ENCODE results near the gene CACNA1C.

Gene CACNA1C

DNA sequence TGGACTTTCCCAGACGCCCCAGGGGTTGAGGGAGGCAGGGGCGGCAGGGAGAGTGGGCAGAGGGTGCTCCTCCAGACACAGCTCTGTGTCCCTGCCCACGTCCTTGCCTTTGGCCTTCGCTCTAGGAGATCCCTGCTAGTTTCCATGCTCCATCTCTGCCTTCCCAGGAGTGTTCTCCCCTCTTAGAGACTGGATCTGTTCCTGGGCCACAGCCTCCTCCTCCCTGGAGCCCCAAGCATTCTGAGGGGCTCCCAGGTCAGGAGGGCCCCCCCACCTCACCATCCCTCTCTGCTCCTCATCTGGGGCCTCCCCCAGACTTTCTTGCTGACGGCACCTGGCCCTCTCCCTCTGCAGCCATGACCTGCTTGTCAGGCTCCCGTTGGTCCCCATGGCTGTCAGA is 526.0 kb downstream of the CACNA1C start:
- no peak for DNase-seq (ENCODE audit: low read depth, low spot score)

DNA sequence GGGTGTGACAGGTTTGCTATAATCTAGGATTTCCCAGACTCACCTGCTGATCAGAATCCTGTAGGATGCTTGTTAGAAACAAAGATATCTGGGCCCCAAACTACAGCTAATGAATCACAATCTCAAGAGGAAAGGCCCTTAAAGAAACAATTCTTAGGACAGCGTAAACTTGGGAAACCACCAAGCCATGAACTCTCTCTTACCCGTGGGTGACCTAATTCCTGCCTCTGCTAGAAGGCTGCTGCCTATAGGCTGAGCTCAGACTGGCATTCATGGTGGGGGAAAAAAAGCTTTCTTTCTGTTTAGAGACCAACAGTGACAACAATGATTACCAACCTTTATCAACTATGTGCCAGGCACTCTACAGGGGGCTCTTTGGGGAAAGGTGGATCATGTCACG is 528.0 kb downstream of the CACNA1C start:
- no peak for DNase-seq (ENCODE audit: low read depth, low spot score)

DNA sequence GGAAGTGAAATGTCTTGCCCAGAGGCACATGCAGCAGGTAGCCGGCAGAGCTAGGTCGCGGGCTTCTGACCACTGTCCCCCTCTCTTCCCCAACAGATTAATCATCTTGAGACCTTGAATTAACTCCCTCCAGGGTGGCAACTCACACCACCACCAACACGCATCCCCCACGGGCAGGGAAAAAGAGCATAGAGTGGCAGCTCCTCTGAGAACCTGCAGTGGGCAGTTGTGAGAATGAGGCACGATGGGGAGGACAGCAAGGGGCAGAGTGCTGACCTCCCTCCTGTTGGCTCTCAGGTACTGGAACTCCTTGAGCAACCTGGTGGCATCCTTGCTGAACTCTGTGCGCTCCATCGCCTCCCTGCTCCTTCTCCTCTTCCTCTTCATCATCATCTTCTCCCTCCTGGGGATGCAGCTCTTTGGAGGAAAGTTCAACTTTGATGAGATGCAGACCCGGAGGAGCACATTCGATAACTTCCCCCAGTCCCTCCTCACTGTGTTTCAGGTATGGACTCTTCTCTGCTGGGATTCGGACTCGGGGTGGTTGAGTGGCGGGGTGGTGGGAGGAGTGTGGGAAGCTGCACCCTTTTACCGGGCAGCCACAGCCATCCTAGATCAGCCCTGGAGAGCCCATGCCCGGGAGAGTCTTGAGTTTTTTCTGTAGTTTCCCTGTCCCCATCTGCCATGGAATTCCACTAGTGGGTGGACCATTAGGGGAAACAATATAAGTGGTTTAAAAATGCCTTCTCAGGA is 528.7 kb downstream of the CACNA1C start:
- DNase-seq (ENCODE audit: low read depth, low spot score), result no peak

DNA sequence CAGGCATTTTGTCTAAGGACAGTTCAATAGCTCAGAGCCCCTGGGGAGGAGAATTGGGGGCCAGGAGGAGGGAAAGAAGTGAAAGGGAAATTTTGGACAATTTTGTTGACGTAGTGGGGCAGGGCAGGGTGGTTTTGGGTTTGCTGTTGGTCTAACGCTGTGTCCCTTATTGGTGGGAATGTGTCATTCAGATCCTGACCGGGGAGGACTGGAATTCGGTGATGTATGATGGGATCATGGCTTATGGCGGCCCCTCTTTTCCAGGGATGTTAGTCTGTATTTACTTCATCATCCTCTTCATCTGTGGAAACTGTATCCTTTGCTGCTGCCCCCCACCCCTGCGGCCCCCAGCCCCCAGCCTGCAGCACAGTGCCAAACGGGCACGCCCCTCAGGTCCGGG is 529.8 kb downstream of the CACNA1C start:
- no peak for DNase-seq (ENCODE audit: low read depth, low spot score)

DNA sequence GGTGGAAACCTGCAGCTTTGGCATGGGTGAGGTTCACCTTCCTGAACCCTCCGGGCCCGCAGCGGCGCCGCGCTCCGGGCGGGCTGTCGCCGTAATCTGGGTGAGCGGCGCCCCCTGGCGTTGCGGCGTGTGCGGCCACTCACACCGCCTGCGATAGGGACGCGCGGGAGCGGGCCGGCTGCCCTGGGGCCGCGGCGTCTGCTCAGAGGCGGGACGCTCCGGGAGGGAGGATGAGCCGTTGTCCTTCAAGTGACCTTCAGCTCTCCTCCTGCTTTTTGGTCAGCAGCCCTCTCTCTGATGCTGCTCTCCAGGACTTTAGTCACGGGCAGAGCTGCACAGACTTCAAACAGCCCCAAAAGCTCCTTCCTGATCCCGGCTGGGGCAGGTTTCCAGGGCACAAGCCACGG is 530.3 kb downstream of the CACNA1C start:
- DNase-seq (ENCODE audit: low read depth, low spot score), result no peak

DNA sequence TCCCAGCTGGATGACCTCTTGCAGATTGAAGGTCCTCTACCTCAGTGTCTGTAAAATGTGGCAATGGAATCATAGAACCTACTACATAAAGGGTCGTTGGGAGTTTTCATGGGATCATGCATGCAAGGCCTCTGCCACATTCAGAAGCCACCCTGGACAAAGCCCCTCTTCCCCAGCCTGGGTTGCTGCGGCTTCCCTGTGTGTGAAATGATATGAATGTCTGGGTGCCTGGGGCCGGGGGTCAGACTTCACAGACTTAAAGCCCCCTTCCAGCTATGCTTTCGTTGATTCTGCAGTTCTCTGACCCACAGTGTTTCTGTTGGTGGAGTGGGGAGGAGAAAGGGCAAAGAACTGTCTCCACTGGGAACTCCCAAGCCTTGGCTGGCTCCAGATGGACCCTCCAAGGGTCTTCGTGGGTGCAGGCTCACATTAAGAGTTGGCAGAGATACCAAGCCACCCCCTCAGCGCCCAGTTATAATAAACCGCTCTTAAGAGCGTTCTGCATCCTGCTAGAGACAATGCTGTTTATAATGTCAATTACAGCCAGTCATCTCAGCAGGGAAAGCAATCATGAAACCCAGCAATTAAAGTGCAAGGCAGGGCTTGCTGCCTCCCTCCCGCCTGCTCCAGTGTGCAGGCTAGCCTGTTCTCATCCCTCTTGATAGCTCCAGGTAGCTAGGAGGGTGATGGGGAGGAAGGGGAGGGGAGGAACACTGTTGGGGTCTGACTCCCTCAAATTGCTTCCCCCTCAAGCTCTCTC is 531.0 kb downstream of the CACNA1C start:
- no peak for DNase-seq (ENCODE audit: low read depth, low spot score)

DNA sequence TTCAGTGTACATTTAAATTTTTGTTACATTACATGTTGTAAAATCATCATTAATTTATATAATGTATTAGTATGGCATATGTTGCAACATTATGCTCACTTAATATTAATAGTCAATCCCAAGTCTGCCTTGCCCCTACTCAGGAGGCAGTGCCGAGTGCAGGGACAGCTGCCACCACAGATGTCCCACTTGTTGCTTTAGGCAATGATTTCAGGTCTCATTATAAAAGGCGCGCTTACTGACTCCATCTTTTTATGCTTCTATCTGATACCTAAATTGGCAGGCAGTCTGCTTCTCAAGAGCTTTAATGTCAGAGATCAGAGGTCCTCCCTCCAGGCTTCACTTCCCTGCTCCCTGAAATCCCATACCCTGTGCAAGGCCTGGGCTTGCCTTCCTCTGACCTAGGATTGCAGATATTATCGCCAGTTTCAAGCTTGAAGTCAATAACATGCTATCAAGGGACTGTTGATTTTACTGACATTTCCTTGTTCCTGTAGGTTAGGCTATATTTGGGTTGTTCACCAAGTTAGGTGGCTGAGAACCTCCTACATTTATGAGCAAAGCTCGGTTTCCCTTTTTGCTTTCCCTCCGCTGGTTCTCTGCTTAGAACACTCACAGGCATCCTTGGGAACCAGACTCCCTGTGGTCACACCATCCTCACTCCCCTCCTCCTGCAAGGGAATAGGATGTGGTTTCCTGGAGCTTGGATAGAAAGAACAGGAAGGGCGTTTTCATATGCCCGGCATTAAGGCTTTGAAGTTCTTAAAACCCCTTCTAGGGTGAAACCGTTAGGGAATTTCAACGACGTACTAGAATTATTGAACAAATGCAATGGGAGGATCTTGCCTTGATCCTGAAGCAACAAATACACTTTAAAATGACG is 533.6 kb downstream of the CACNA1C start:
- DNase-seq (ENCODE audit: low read depth, low spot score), result no peak

DNA sequence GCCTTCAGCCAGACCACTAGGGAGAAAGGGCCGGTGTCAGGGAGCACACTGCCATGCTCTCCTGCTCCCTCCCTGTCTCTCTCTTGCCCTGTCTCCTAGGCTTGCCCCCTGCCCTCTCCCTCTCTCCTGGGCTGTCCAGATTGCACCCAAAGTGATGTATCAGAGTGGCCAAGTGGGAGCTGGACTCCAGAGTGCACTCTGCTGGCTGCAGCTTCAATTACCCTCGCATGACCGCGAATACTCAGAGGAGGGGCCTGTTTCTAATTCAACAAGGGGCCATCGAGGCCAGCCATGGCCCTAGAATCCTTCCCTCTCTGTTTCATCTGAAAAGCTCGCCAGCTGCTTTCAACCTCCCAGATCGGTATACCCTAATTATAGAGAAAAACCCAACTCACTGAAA is 535.6 kb downstream of the CACNA1C start:
- no peak for DNase-seq (ENCODE audit: low read depth, low spot score)

DNA sequence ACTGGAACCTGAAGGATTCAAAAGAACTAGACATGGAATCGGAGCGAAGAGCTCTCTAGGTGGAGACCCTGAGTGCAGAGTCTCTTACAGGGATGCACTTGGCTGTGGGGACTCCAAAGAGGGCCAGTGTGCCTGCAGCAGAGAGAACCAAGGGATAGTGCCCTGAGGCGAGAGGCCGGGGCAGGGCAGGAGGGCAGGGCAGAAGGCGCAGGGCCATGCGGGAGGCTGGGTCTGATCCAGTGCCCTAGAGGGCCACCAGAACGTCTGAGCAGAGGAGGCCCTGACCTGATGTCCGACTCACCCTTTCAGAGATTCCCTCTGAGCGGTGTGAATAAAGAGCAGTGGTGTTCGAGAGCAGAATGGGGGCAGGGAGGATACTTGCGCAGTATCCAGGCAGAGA is 536.6 kb downstream of the CACNA1C start:
- no peak for DNase-seq (ENCODE audit: low read depth, low spot score)

DNA sequence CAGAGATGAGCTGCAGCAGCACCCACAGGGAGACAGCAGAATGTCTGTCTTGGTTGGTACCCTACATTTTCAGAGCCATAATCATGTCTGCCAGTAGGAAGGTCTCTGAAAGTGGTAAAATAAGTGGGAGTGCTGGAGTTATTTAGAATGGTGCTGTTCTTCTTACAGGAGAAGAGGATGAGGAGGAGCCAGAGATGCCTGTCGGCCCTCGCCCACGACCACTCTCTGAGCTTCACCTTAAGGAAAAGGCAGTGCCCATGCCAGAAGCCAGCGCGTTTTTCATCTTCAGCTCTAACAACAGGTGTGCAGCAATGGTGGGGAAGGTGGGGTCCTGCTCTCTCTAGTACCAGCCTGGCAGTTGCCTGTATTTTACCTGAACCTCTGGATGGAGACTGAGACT is 540.3 kb downstream of the CACNA1C start:
- DNase-seq (ENCODE audit: low read depth, low spot score), result no peak

DNA sequence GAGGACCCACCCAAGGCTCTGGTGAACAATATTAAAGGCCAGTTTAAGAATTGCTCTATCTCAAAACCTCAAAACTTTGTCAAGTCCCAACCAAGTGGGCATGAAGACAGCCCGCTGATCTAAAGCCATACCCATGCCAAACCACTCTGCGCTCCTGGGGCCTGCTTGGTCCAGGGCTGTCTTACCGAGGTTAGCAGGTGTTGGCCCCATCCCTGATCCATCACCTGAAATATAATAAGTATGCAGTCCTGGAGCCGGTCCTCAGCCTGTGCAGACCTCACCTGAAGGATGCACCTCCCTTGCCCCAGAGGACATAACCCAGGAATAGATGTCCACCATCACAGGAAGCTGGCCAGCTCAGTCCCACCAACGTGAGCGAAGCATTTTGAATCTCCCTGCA is 543.7 kb downstream of the CACNA1C start:
- DNase-seq (ENCODE audit: low read depth, low spot score), result no peak

DNA sequence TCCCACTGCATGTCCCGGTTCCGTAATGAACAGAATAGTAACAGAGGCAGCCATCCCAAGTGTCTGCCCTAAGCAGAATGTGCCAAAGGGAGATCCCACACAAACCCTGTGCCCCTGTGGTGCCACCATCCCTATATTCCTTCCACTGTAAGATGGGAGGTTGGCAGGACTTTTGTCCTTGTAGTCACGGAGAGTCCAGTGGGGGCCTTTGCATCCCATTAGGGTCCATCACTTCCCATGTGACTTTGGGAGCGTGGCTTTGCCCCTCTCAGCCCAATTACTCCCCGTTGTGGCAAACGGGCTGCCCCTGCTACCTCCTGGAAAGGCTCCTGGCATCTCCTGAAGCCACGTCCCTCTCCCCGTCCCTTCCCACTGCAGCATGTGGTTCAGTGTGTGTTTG is 552.5 kb downstream of the CACNA1C start:
- DNase-seq (ENCODE audit: low read depth, low spot score), result no peak

DNA sequence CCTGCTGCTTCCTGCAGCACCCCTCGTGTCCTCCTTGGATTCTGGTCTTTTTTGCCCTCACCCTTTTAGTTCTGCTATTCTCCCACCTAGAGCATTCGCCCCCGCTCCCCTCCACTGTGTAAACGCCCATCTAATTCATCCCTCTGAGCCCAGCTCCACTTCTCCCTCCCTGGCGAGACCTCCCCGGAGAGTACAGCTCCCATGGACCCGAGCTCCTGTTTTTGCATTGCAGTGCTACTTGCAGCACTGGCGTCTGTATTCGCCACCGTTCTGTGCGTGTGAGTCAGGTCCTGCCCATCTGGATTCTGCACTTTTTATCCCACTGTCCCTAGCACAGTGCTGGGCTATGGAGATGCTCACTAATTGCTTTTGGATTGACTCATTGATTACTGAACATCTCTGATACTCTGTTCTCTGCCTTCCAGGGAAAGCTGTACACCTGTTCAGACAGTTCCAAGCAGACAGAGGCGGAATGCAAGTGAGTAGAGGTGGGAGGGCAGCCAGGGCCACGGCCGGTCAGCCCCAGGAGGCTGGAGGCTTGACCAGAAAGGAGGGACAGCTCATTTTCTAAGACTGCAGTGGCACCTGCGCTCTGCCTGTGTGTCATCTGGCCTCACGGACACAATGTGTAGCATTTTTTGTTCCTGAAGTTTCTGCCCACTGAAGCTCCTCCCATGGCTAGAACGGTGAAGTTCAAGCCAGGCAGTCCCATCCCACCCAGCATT is 553.6 kb downstream of the CACNA1C start:
- DNase-seq (ENCODE audit: low read depth, low spot score), result no peak

DNA sequence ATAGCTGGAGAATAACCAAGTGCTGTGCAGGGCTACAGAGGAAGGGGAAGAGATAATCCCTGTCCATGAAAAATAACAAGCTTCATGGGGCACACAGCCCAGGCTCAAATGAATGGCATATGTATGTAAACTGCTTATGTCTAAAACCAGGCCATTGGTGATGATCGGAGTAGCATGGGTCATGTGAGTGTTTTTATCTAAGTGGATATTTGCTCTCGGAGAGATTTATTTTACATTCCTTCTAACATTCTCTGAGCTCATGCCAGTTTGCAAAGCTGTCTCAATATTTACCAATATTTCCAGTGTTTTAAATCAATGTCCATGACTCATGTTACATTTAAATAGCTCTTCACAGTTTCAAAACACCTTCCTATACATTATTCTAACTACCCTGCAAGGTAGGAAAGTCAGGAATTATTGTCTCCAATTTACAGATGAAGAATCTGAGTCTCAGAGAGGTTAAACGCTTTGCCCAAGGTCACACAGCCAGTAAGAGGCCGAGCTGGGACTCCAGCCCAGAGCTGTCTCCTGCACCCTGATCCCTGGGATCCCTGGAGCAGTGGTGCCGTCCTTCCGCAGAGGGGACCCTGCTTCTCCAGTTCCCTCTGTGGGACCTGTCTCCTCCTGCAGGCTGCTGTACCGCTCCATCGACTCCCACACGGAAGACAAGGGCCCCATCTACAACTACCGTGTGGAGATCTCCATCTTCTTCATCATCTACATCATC is 555.3 kb downstream of the CACNA1C start:
- no peak for DNase-seq (ENCODE audit: low read depth, low spot score)

DNA sequence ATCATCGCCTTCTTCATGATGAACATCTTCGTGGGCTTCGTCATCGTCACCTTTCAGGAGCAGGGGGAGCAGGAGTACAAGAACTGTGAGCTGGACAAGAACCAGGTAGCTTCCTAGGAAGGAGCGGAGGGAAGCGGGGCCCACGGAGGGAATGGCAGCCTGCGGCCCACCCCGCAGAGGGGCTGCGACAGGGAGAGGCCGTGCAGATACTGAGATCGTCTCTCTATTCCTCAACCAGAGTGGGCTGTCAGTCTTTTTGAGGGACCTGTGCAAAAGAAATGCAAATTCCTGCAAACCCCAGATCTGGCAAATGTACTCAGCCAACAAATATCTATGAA is 555.8 kb downstream of the CACNA1C start:
- DNase-seq (ENCODE audit: low read depth, low spot score), result no peak

DNA sequence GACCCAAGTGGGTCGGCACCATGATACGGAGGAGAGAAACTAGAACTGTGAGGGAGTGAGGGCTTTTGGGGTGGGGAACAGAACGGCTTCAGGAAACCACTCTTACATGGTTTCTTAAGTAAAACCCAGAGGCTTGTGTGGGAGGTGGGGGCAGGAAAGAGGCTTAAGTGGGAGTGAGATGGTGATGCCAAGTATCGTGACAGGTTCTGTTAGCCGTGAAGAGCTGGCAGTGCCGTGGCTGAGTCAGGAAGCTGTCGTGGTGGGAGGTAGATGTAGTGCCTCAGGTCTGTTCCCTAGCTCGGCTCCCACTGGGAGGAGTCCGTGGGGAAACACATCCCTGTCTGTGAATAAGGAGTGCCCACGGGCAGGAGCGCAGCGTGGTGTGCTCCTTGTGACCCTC is 556.2 kb downstream of the CACNA1C start:
- DNase-seq (ENCODE audit: low read depth, low spot score), result no peak

DNA sequence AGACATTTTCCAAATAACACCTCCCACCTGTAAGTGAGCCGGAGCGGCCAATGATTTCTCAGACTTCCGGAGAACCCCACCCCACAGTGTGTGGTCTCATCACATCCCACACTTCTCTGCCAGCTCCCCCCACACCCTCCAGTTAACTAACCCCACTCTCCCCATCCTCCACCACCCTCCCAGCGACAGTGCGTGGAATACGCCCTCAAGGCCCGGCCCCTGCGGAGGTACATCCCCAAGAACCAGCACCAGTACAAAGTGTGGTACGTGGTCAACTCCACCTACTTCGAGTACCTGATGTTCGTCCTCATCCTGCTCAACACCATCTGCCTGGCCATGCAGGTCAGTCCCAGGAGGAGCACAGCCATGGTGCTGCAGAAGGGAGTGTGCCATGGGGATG is 557.6 kb downstream of the CACNA1C start:
- DNase-seq (ENCODE audit: low read depth, low spot score), result no peak

DNA sequence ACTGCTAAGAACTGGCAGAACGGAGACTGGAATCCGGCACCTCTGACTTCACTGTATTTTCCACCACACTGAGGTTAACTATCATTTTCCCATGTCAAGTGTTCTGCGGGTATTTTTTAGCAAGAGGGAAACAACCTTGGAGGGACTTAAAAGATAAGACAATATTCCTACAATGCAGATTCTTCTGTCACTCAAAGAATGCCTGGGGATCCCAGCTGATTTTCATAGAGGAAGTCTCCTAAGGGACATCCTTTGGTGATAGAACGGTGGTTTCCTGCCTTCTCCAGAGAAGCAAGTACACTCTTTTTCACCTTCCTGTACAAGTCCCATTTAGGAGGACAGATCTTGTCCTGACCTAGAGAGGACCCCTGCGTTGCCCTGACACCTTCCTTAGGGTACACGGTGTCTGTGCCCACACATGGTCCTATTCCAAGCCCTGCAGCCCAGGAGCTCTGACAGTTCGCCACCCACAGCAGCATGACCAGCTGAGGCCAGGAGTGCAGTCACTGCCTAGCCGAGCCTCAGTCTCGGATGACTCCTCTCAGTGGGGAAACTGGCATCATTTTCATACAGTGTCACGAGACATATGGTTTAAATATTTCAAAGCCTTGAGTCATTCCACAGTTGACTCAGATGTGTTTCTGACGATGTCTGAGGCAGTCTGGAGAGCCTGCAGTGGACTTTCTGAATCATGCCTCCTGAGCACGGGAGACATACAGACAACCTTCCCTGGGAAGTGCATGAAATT is 560.7 kb downstream of the CACNA1C start:
- DNase-seq (ENCODE audit: low read depth, low spot score), result peak; percentile 81

DNA sequence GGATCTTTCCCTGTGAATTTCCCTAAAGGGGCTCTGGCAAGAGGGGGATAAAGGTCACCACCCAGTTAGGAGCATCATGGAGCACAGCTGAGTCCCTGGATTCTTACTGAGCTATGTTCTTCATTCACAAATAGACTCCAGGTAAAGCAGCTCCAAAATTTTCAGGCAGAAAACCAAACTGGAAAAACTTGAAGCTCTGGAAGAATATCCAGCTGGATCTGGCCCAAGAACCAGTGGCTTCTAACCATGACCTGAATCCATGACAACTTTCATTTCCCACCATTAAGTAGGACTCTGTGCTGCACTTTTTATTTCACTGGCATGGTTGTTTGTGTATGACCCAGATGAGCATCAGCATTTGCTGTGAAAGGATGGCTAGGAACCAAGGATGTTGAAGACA is 561.6 kb downstream of the CACNA1C start:
- no peak for DNase-seq (ENCODE audit: low read depth, low spot score)

DNA sequence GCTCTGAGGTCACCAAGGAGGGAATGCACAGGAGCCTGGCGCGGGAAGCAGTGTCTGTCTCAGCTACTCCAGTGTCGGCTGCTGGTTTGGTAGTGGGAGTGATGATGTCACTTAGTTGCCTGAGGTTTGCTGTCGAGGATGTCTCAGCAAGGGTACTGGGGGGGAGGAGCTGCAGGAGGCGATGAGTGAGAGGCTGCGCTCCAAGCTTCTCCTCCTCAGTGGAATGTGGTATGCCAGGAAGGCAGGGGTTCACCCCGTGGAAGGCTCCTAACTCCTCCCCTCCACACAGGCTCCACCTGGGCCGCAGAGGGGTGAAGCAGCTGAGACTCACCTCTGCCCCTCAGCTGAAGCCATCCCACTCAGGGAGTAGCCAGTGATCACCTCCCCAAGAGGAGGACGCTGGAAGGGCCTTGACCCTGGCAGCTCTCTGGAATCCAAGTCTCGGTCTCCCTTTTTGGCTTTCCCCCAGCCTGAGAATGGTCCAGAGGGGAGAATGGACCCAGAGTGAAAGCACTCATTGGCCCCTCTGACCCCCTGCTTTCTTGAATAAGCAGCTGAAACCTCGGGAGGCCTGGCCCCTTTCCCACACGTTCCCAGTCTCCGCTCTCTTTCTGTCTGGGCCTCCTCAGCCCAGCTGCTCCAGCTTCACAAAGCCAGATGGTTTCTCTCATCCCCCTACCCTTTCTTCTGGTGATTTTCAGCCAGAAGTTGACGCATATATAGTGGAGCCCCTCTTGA is 563.0 kb downstream of the CACNA1C start:
- DNase-seq (ENCODE audit: low read depth, low spot score), result peak; percentile 59

All from smooth muscle cell of the brain vasculature (primary cell).